Peyer's patch (tissue), 4 donors: ENCODE results near the gene VENTX.

Experiments used
- CTCF ChIP-seq, 6 experiments: fragments of 450-650 bp in 4 of 6; fragments of 200-600 bp in 2 of 6; sonication (generic) in 1 of 6; IDR thresholded peaks; one replicate each; pipeline ENCODE4 v1.5.1; 2017 to 2019; ENCODE audit warnings: antibody characterized with exemption in 6 of 6, mild to moderate bottlenecking in 3 of 6, moderate library complexity in 1 of 6
- POLR2A ChIP-seq, 2 donors: fragments of 450-650 bp; IDR thresholded peaks; one replicate each; pipeline ENCODE4 v1.5.1; 2017; ENCODE audit warnings: antibody characterized with exemption in 2 of 2, mild to moderate bottlenecking in 2 of 2, moderate library complexity in 2 of 2

DNA sequence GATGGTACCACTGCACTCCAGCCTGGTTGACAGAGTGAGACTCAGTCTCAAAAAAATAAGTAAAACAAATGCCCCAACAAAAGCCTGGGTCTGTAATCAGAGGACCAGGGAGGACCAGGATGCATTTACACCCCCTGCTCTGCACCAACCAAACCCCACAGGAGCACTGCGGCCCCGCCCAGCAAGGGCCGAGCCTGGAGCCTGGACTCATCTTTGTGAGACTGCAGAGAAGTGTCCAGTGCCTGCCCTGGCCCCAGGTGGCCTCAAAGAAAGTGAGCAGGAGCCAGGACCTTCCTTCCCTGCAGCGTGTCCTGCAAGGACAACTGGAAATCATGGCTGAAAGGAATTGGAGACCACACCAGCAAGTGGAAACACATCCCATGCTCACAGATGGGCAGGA, 46.0 kb upstream of the VENTX start:
- TF ChIP-seq POLR2A (IDR thresholded peaks at IDR 0.05): no peak
- TF ChIP-seq CTCF (IDR thresholded peaks at IDR 0.05): no peak
